GM23338 (cell line): ENCODE measurements around the gene TPP2. TPM values are rescaled to one million over a fixed set of nuclear protein-coding genes. Genes with fewer than 3 reads are reported as not detected.

Experiments used
- ATAC-seq: fragments of 200-7000 bp; cut with Tn5 transposase; 3 replicates; pipeline ENCODE4 v1.9.1; 2020
- DNase-seq: peaks from one replicate; pipeline ENCODE4 v3.0.0-alpha.2; 2015; ENCODE audit warnings: low spot score
- H2AFZ ChIP-seq: fragments of 200-600 bp; sonication (generic); 2 replicates; pipeline ENCODE4 v1.8.0; 2016; ENCODE audit warnings: antibody characterized with exemption, mild to moderate bottlenecking, moderate library complexity
- H3F3A ChIP-seq: fragments of 200-600 bp; sonication (generic); replicated peaks from 2 replicates; pipeline ENCODE4 v1.8.0; 2017; ENCODE audit warnings: antibody characterized with exemption, mixed run types, low read depth
- H3K27ac ChIP-seq: fragments of 200-600 bp; sonication (generic); 2 replicates; pipeline ENCODE4 v1.6.1; 2016; ENCODE audit warnings: low read depth
- H3K27me3 ChIP-seq: fragments of 200-600 bp; sonication (generic); 2 replicates; pipeline ENCODE4 v1.8.0; 2016; ENCODE audit warnings: mild to moderate bottlenecking, mixed run types, moderate library complexity; ENCODE audit not compliant: insufficient read depth
- H3K36me3 ChIP-seq: fragments of 200-600 bp; sonication (generic); 2 replicates; pipeline ENCODE4 v1.8.0; 2016; ENCODE audit warnings: mild to moderate bottlenecking; ENCODE audit not compliant: insufficient read depth
- H3K4me1 ChIP-seq: fragments of 200-600 bp; sonication (generic); 2 replicates; pipeline ENCODE4 v1.8.0; 2016; ENCODE audit warnings: mild to moderate bottlenecking, moderate library complexity; ENCODE audit not compliant: insufficient read depth
- H3K4me2 ChIP-seq: fragments of 200-600 bp; sonication (generic); 2 replicates; pipeline ENCODE4 v1.7.1; 2017; ENCODE audit warnings: mixed run types
- H3K4me3 ChIP-seq: fragments of 200-600 bp; sonication (generic); 2 replicates; pipeline ENCODE4 v1.6.1; 2016; ENCODE audit warnings: mixed run types
- H3K79me2 ChIP-seq: fragments of 200-600 bp; sonication (generic); replicated peaks from 2 replicates; pipeline ENCODE4 v1.8.0; 2017; ENCODE audit warnings: mild to moderate bottlenecking; ENCODE audit not compliant: insufficient read depth
- H3K9me2 ChIP-seq: fragments of 200-600 bp; sonication (generic); 2 replicates; pipeline ENCODE4 v1.8.0; 2017; ENCODE audit not compliant: insufficient read depth
- H4K20me1 ChIP-seq: fragments of 200-600 bp; sonication (generic); replicated peaks from 2 replicates; pipeline ENCODE4 v1.8.0; 2017; ENCODE audit warnings: mild to moderate bottlenecking; ENCODE audit not compliant: insufficient read depth
- H3K27ac Mint-ChIP-seq: 2 replicates; pipeline ENCODE4 v1.8.0; 2020; ENCODE audit warnings: inconsistent platforms, mild to moderate bottlenecking, moderate library complexity, mixed read lengths
- H3K27me3 Mint-ChIP-seq: 3 replicates; pipeline ENCODE4 v1.8.0; 2022; ENCODE audit warnings: low read depth, mild to moderate bottlenecking, moderate library complexity, mixed read lengths, inconsistent platforms; ENCODE audit not compliant: insufficient read depth, poor library complexity
- H3K36me3 Mint-ChIP-seq: 3 replicates; pipeline ENCODE4 v1.8.0; 2021; ENCODE audit warnings: low read depth, mild to moderate bottlenecking, inconsistent platforms, moderate library complexity, mixed read lengths
- H3K4me1 Mint-ChIP-seq: 3 replicates; pipeline ENCODE4 v1.8.0; 2020; ENCODE audit warnings: mild to moderate bottlenecking, inconsistent platforms, mixed read lengths
- H3K4me3 Mint-ChIP-seq: 3 replicates; pipeline ENCODE4 v1.8.0; 2021; ENCODE audit warnings: moderate library complexity, mild to moderate bottlenecking, inconsistent platforms, mixed read lengths
- H3K9me3 Mint-ChIP-seq: 3 replicates; pipeline ENCODE4 v1.8.0; 2020; ENCODE audit warnings: moderate library complexity, mild to moderate bottlenecking, inconsistent platforms, mixed read lengths
- CREB1 ChIP-seq: fragments of 250-450 bp; sonication (Bioruptor Pico); IDR thresholded peaks from 2 replicates; pipeline ENCODE4 v1.5.0; 2020; ENCODE audit warnings: low read depth, mild to moderate bottlenecking, moderate library complexity
- EZH2 ChIP-seq: fragments of 200-600 bp; sonication (generic); IDR thresholded peaks from one replicate; pipeline ENCODE4 v1.8.0; 2017; ENCODE audit warnings: antibody characterized with exemption, mild to moderate bottlenecking, low read depth; ENCODE audit not compliant: unreplicated experiment
- NANOG ChIP-seq: IDR thresholded peaks from 2 replicates; pipeline ENCODE4 v1.6.1; 2016; ENCODE audit warnings: antibody characterized with exemption, borderline replicate concordance
- STAT1 ChIP-seq: IDR thresholded peaks from one replicate; pipeline ENCODE4 v1.6.1; 2016; ENCODE audit warnings: antibody characterized with exemption; ENCODE audit not compliant: unreplicated experiment
- ZNF114 ChIP-seq: fragments of 250-450 bp; sonication (Bioruptor Pico); IDR thresholded peaks from 2 replicates; pipeline ENCODE4 v1.5.0; 2020; ENCODE audit warnings: mild to moderate bottlenecking, moderate library complexity
- ZNF331 ChIP-seq: fragments of 250-450 bp; sonication (Bioruptor Pico); IDR thresholded peaks from 2 replicates; pipeline ENCODE4 v1.5.0; 2020; ENCODE audit warnings: low read depth, mild to moderate bottlenecking, moderate library complexity
- polyA plus RNA-seq: library from polyadenylated mRNA; unstranded; fragments of >200 nt; fragmentation: Nextera tagmentation; extraction: Ambion mirVana; gene quantifications from 2 replicates; pipeline ENCODE4 v1.2.1, GENCODE V29; 2016
- total RNA-seq: library from RNA; depleted of rRNA; stranded (reverse); fragments of >200 nt; shearing (Covaris generic); gene quantifications from 2 replicates; pipeline ENCODE4 v1.2.3, GENCODE V29; 2014
- TF ChIP-seq, protein P1 (sequence below): IDR thresholded peaks from 2 replicates; pipeline ENCODE4 v1.6.1; 2016; ENCODE audit warnings: antibody characterized with exemption
- TF ChIP-seq, protein P2 (sequence below): fragments of 250-450 bp; sonication (Bioruptor Pico); IDR thresholded peaks from 2 replicates; pipeline ENCODE4 v1.5.0; 2020; ENCODE audit warnings: mild to moderate bottlenecking, moderate library complexity
- TF ChIP-seq, protein P3 (sequence below), 2 experiments: fragments of 200-600 bp in 1 of 2; sonication (generic) in 1 of 2; conservative IDR thresholded peaks; 2 replicates each; pipeline versions ENCODE4 v1.5.1 to v1.6.1; 2016 to 2017; ENCODE audit warnings: antibody characterized with exemption in 2 of 2, low read depth in 2 of 2, mild to moderate bottlenecking in 2 of 2, moderate library complexity in 1 of 2
- TF ChIP-seq, protein P4 (sequence below): IDR thresholded peaks from one replicate; pipeline ENCODE4 v1.6.1; 2018; ENCODE audit warnings: antibody characterized with exemption; ENCODE audit not compliant: unreplicated experiment

The TPP2 gene
- total and polyA plus RNA-seq, 2 experiments from 2014 or later = 56.6 to 111 TPM

- TF ChIP-seq, protein P1, sequence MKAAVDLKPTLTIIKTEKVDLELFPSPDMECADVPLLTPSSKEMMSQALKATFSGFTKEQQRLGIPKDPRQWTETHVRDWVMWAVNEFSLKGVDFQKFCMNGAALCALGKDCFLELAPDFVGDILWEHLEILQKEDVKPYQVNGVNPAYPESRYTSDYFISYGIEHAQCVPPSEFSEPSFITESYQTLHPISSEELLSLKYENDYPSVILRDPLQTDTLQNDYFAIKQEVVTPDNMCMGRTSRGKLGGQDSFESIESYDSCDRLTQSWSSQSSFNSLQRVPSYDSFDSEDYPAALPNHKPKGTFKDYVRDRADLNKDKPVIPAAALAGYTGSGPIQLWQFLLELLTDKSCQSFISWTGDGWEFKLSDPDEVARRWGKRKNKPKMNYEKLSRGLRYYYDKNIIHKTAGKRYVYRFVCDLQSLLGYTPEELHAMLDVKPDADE = no peak
- TF ChIP-seq, protein P2, sequence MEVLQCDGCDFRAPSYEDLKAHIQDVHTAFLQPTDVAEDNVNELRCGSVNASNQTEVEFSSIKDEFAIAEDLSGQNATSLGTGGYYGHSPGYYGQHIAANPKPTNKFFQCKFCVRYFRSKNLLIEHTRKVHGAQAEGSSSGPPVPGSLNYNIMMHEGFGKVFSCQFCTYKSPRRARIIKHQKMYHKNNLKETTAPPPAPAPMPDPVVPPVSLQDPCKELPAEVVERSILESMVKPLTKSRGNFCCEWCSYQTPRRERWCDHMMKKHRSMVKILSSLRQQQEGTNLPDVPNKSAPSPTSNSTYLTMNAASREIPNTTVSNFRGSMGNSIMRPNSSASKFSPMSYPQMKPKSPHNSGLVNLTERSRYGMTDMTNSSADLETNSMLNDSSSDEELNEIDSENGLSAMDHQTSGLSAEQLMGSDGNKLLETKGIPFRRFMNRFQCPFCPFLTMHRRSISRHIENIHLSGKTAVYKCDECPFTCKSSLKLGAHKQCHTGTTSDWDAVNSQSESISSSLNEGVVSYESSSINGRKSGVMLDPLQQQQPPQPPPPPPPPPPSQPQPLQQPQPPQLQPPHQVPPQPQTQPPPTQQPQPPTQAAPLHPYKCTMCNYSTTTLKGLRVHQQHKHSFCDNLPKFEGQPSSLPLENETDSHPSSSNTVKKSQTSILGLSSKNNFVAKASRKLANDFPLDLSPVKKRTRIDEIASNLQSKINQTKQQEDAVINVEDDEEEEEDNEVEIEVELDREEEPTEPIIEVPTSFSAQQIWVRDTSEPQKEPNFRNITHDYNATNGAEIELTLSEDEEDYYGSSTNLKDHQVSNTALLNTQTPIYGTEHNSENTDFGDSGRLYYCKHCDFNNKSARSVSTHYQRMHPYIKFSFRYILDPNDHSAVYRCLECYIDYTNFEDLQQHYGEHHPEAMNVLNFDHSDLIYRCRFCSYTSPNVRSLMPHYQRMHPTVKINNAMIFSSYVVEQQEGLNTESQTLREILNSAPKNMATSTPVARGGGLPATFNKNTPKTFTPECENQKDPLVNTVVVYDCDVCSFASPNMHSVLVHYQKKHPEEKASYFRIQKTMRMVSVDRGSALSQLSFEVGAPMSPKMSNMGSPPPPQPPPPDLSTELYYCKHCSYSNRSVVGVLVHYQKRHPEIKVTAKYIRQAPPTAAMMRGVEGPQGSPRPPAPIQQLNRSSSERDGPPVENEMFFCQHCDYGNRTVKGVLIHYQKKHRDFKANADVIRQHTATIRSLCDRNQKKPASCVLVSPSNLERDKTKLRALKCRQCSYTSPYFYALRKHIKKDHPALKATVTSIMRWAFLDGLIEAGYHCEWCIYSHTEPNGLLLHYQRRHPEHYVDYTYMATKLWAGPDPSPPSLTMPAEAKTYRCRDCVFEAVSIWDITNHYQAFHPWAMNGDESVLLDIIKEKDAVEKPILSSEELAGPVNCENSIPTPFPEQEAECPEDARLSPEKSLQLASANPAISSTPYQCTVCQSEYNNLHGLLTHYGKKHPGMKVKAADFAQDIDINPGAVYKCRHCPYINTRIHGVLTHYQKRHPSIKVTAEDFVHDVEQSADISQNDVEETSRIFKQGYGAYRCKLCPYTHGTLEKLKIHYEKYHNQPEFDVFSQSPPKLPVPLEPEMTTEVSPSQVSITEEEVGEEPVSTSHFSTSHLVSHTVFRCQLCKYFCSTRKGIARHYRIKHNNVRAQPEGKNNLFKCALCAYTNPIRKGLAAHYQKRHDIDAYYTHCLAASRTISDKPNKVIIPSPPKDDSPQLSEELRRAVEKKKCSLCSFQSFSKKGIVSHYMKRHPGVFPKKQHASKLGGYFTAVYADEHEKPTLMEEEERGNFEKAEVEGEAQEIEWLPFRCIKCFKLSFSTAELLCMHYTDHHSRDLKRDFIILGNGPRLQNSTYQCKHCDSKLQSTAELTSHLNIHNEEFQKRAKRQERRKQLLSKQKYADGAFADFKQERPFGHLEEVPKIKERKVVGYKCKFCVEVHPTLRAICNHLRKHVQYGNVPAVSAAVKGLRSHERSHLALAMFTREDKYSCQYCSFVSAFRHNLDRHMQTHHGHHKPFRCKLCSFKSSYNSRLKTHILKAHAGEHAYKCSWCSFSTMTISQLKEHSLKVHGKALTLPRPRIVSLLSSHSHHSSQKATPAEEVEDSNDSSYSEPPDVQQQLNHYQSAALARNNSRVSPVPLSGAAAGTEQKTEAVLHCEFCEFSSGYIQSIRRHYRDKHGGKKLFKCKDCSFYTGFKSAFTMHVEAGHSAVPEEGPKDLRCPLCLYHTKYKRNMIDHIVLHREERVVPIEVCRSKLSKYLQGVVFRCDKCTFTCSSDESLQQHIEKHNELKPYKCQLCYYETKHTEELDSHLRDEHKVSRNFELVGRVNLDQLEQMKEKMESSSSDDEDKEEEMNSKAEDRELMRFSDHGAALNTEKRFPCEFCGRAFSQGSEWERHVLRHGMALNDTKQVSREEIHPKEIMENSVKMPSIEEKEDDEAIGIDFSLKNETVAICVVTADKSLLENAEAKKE (CRISPR knock-in tag) = no peak
- TF ChIP-seq ZNF331 (CRISPR knock-in tag) (no peak), STAT1 (no peak)
These were observed 46.9 kb downstream of the TPP2 start (continued) for GRCh38 chr13:102643656-102644055.

DNA sequence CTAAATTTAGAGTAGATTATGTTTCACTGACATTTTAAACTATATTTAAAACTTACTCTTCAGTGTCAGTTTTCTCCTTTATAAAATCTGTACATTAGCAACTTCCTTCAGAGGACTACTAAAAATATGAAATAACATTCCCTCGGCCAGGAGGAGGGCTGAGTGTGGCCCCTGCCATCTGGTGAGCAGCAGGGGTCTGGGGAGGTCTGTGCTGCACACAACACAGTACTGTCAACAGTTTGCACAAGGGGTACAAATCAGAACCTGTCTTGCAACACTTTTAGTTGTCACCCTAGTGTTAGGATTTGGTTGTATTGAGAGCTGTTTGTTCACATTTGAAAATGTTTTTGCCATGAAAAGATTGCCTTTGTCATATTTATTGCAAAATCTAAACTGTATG, 48.9 kb downstream of the TPP2 start:
- DNase-seq = no peak
- TF ChIP-seq ZNF331 (CRISPR knock-in tag) = no peak
- no peak for TF ChIP-seq ZNF114 (CRISPR knock-in tag)
- TF ChIP-seq, protein P3, sequence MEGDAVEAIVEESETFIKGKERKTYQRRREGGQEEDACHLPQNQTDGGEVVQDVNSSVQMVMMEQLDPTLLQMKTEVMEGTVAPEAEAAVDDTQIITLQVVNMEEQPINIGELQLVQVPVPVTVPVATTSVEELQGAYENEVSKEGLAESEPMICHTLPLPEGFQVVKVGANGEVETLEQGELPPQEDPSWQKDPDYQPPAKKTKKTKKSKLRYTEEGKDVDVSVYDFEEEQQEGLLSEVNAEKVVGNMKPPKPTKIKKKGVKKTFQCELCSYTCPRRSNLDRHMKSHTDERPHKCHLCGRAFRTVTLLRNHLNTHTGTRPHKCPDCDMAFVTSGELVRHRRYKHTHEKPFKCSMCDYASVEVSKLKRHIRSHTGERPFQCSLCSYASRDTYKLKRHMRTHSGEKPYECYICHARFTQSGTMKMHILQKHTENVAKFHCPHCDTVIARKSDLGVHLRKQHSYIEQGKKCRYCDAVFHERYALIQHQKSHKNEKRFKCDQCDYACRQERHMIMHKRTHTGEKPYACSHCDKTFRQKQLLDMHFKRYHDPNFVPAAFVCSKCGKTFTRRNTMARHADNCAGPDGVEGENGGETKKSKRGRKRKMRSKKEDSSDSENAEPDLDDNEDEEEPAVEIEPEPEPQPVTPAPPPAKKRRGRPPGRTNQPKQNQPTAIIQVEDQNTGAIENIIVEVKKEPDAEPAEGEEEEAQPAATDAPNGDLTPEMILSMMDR (conservative IDR thresholded peaks at IDR 0.05; ENCODE audit: low read depth in 2 of 2) = no peak
- no peak for TF ChIP-seq CREB1 (CRISPR knock-in tag)
- TF ChIP-seq, protein P1 = no peak
- TF ChIP-seq, protein P4, sequence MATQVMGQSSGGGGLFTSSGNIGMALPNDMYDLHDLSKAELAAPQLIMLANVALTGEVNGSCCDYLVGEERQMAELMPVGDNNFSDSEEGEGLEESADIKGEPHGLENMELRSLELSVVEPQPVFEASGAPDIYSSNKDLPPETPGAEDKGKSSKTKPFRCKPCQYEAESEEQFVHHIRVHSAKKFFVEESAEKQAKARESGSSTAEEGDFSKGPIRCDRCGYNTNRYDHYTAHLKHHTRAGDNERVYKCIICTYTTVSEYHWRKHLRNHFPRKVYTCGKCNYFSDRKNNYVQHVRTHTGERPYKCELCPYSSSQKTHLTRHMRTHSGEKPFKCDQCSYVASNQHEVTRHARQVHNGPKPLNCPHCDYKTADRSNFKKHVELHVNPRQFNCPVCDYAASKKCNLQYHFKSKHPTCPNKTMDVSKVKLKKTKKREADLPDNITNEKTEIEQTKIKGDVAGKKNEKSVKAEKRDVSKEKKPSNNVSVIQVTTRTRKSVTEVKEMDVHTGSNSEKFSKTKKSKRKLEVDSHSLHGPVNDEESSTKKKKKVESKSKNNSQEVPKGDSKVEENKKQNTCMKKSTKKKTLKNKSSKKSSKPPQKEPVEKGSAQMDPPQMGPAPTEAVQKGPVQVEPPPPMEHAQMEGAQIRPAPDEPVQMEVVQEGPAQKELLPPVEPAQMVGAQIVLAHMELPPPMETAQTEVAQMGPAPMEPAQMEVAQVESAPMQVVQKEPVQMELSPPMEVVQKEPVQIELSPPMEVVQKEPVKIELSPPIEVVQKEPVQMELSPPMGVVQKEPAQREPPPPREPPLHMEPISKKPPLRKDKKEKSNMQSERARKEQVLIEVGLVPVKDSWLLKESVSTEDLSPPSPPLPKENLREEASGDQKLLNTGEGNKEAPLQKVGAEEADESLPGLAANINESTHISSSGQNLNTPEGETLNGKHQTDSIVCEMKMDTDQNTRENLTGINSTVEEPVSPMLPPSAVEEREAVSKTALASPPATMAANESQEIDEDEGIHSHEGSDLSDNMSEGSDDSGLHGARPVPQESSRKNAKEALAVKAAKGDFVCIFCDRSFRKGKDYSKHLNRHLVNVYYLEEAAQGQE = no peak
- no peak for TF ChIP-seq NANOG
- no peak for TF ChIP-seq EZH2

More for the DNA sequence above, 48.9 kb downstream of the TPP2 start:
- no peaks in the 10 kb centered on the region for H3K4me1 ChIP-seq
- H3K4me3 Mint-ChIP-seq = no peak overlapping the region
- no peak overlapping the region for H2AFZ ChIP-seq
- no peaks in the 10 kb centered on the region for H3K4me1 Mint-ChIP-seq
- no peaks in the 10 kb centered on the region for H3K9me2 ChIP-seq
- H3K27me3 ChIP-seq = no peaks in the 10 kb centered on the region
- peaks cover 78% of the 10 kb centered on the region for H3K36me3 ChIP-seq
- no peak for ATAC-seq
- H3K9me3 Mint-ChIP-seq = no peaks in the 10 kb centered on the region
- H3K4me2 ChIP-seq = no peak overlapping the region
- H3K27me3 Mint-ChIP-seq = no peaks in the 10 kb centered on the region
- H3K36me3 Mint-ChIP-seq = peaks cover 76% of the 10 kb centered on the region
- H3K79me2 ChIP-seq = no peaks in the 10 kb centered on the region
- no peaks in the 10 kb centered on the region for H3F3A ChIP-seq
- no peak overlapping the region for H3K4me3 ChIP-seq
- no peak overlapping the region for H3K27ac Mint-ChIP-seq
- no peak overlapping the region for H3K27ac ChIP-seq
- H4K20me1 ChIP-seq = peaks cover 6% of the 10 kb centered on the region; the same call in 1 of the 2 replicates
